ENCODE measurements around the gene RASD2.

- TF ChIP-seq POLR2AphosphoS5 (IDR thresholded peaks at IDR 0.05; ENCODE audit: borderline replicate concordance, low read depth, low read length), result no peak
- no peak for TF ChIP-seq EZH2 (IDR thresholded peaks at IDR 0.05)
Observed at GRCh38 chr22:35555946-35556547, 15.4 kb downstream of the RASD2 start.

All from SK-N-MC (cell line).